Smooth muscle cell of bladder (primary cell): ENCODE measurements around the gene IL12B. TPM values are rescaled to one million over a fixed set of nuclear protein-coding genes. Genes with fewer than 3 reads are reported as not detected.

ENCODE experiments used
- total RNA-seq: library from RNA; depleted of rRNA; stranded (reverse); fragments of >200 nt; gene quantifications from 2 replicates; pipeline ENCODE4 v1.2.3, GENCODE V29; 2014

Gene IL12B
- not detected in 2 replicates for total RNA-seq

DNA sequence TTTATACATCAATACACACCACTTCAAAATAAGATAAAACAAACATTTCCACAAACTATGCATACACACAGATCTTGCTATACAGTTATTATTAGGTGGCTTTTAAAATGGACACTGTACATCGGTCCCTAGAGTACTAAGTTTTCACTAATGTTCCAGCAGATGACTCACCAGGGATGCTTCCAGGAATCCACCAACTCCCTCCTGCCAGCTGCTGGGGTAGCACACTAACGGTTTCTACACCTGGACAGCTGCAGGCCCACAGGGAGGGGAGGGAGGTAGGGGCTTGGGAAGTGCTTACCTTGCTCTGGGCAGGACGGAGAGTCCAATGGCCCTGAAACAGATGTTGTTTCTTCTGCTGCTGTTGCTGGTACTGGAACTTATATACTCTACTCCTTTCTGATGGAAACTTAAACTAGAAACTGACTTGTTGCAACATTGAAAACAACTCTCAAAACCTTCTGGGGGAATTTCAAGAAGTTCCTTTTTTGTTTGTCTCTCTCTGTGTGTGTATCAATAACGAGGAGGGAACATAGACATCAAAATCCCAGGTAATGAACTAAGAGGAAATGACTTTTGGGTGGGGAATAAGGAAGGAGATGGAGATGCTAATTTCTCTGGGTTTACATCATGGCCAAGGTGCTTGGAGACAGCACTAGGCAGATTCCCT lies at the start of gene IL12B:
Gene IL12B (minus strand): TSS at position 357 of the 670 bp plus-strand sequence. CDS start 3,705 bp downstream, outside the sequence.

Other genes with a start within 250 kb of the IL12B start
- 4.4 and 6.7 TPM in 2 replicates for gene EBF1, start 230.6 kb downstream of the IL12B start, total RNA-seq
- gene RNF145, start 120.9 kb downstream of the IL12B start, total RNA-seq, result 75.7 and 90.0 TPM in 2 replicates
- gene UBLCP1, start 67.2 kb downstream of the IL12B start, total RNA-seq, result 11.7 and 13.6 TPM in 2 replicates